Measurements from ENCODE around the gene UBE2I.
"Not testable (repeated sequence)": the region's sequence is repeated elsewhere in the genome, so short reads cannot be mapped to it uniquely, and the experiment has no call there.

UBE2I gene

GRCh38 chr16:1292208-1292607, 17.2 kb upstream of the UBE2I start:
- TF ChIP-seq ZNF398 (tag by site-specific recombination; IDR thresholded peaks at IDR 0.05) (peak; percentile 45; the same call in 1 of the 2 replicates), PRDM1 (tag by site-specific recombination; IDR thresholded peaks at IDR 0.05) (peak; percentile 69)
- CTCF ChIA-PET = interaction anchor here (3.2 kb wide), 1 partner anchor 9 kb away, joined by 17 read pairs; no protein-coding TSS in a partner anchor
- not testable (repeated sequence) for H3K4me3 ChIP-seq (ENCODE audit: low read depth, low read length); H3K9me3 ChIP-seq (ENCODE audit: control insufficient read depth, insufficient read depth, low read depth, low read length); H3K36me3 ChIP-seq (ENCODE audit: control insufficient read depth in 2 of 2, insufficient read depth in 1 of 2, low read length in 2 of 2); H3K27ac ChIP-seq (ENCODE audit: extremely low read depth, low read depth, low read length); H3K4me1 ChIP-seq (ENCODE audit: control insufficient read depth, insufficient read depth, low read length)
- POLR2A ChIA-PET = interaction anchor here (0.6 kb wide), 1 partner anchor 305 kb away, joined by 7 read pairs; no protein-coding TSS in a partner anchor

GRCh38 chr16:1292808-1293207, 16.6 kb upstream of the UBE2I start:
- POLR2A ChIA-PET; H3K36me3 ChIP-seq (ENCODE audit: control insufficient read depth in 2 of 2, insufficient read depth in 1 of 2, low read length in 2 of 2); H3K9me3 ChIP-seq (ENCODE audit: control insufficient read depth, insufficient read depth, low read depth, low read length); H3K4me3 ChIP-seq (ENCODE audit: low read depth, low read length); H3K27ac ChIP-seq (ENCODE audit: extremely low read depth, low read depth, low read length); H3K4me1 ChIP-seq (ENCODE audit: control insufficient read depth, insufficient read depth, low read length): not testable (repeated sequence)
- TF ChIP-seq, protein P1, sequence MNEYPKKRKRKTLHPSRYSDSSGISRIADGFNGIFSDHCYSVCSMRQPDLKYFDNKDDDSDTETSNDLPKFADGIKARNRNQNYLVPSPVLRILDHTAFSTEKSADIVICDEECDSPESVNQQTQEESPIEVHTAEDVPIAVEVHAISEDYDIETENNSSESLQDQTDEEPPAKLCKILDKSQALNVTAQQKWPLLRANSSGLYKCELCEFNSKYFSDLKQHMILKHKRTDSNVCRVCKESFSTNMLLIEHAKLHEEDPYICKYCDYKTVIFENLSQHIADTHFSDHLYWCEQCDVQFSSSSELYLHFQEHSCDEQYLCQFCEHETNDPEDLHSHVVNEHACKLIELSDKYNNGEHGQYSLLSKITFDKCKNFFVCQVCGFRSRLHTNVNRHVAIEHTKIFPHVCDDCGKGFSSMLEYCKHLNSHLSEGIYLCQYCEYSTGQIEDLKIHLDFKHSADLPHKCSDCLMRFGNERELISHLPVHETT (tag by site-specific recombination; IDR thresholded peaks at IDR 0.05) = peak; percentile 62; the same call in 1 of the 2 replicates
- TF ChIP-seq KLF1 (tag by site-specific recombination; IDR thresholded peaks at IDR 0.05) = peak; percentile 76
- 0 out of 2 replicates have a peak, but pooled peaks have one; percentile 9 for TF ChIP-seq SP3 (tag by site-specific recombination; IDR thresholded peaks at IDR 0.05)
- peak; percentile 79 for TF ChIP-seq KLF17 (tag by site-specific recombination; IDR thresholded peaks at IDR 0.05)
- CTCF ChIA-PET = interaction anchor here (0.6 to 3.2 kb wide), 2 partner anchors 8 to 10 kb away, joined by 3 to 17 read pairs; no protein-coding TSS in a partner anchor

DNA sequence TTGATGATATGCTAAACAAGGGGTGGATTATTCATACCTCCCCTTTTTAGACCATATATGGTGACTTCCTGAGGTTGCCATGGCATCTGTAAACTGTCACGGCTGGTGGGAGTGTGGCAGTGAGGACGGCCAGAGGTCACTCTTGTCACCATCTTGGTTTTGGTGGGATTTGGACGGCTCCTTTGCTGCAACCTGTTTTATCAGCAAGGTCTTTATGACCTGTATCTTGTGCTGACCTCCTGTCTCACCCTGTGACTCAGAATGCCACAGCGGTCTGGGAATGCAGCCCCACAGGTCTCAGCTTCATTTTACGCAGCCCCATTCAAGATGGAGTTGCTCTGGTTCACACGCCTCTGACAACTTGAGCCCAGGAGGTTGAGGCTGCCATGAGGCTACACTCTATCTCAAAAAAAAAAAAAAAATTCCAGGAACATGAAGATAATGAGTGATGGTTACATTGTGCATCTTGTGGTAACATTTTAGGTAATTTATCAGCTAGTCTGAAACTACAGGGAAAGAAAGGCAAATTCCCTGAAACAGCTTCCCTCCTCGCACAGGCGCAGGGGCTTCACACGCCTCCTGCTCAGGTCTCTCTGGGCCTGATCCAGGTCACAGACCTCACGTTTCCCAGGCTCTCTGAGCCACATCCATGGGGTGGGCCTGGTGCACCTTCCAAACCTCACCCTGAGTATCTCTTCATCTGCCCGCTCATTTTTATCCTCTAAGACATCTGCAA, 15.3 kb upstream of the UBE2I start:
- POLR2A ChIA-PET = interaction anchor here (0.7 kb wide), 1 partner anchor 32 kb away, joined by 3 read pairs; no protein-coding TSS in a partner anchor

DNA sequence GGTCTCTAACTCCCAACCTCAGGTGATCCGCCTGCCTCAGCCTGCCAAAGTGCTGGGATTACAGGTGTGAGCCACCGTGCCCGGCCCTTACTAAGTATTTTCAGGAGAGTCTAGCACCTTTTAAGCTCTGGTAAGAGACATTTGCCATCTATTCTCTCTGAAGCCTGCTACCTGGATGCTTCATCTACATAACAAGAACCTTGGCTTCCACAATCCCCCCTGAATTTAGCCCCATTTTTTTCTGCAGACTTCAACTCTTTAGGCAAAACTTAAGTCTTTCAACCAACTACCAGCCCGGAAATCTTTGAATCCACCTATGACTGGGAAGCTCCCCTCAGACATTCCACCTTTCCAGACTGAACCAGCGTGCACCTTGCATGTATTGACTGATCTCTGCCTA, 14.0 kb upstream of the UBE2I start:
- no peaks in the 10 kb centered on the region for H3K9me3 ChIP-seq (ENCODE audit: control insufficient read depth, insufficient read depth, low read depth, low read length)
- ChIA-PET CTCF (interaction anchor here (0.7 to 1.2 kb wide), 2 partner anchors 13 to 18 kb away, joined by 4 read pairs; no protein-coding TSS in a partner anchor), POLR2A (interaction anchor here (1.2 kb wide), 1 partner anchor 14 kb away, joined by 3 read pairs; the partner anchor contains the start of gene UBE2I)
- H3K27ac ChIP-seq (ENCODE audit: extremely low read depth, low read depth, low read length) = no peak overlapping the region
- H3K4me3 ChIP-seq (ENCODE audit: low read depth, low read length) = no peak overlapping the region
- no peaks in the 10 kb centered on the region for H3K4me1 ChIP-seq (ENCODE audit: control insufficient read depth, insufficient read depth, low read length)
- no peaks in the 10 kb centered on the region for H3K36me3 ChIP-seq (ENCODE audit: control insufficient read depth in 2 of 2, insufficient read depth in 1 of 2, low read length in 2 of 2)
- TF ChIP-seq ZNF596 (tag by site-specific recombination; IDR thresholded peaks at IDR 0.05) (no peak), KLF8 (tag by site-specific recombination; IDR thresholded peaks at IDR 0.05) (no peak), ZBTB17 (tag by site-specific recombination; IDR thresholded peaks at IDR 0.05) (no peak), SALL2 (tag by site-specific recombination; IDR thresholded peaks at IDR 0.05; ENCODE audit: borderline replicate concordance) (no peak), PRDM1 (tag by site-specific recombination; IDR thresholded peaks at IDR 0.05) (no peak), HIC1 (tag by site-specific recombination; IDR thresholded peaks at IDR 0.05) (no peak), ZBTB1 (tag by site-specific recombination; IDR thresholded peaks at IDR 0.05) (no peak), ZEB2 (tag by site-specific recombination; IDR thresholded peaks at IDR 0.05) (no peak), ZNF555 (tag by site-specific recombination; conservative IDR thresholded peaks at IDR 0.05) (no peak)
- TF ChIP-seq, protein P2, sequence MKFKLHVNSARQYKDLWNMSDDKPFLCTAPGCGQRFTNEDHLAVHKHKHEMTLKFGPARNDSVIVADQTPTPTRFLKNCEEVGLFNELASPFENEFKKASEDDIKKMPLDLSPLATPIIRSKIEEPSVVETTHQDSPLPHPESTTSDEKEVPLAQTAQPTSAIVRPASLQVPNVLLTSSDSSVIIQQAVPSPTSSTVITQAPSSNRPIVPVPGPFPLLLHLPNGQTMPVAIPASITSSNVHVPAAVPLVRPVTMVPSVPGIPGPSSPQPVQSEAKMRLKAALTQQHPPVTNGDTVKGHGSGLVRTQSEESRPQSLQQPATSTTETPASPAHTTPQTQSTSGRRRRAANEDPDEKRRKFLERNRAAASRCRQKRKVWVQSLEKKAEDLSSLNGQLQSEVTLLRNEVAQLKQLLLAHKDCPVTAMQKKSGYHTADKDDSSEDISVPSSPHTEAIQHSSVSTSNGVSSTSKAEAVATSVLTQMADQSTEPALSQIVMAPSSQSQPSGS (tag by site-specific recombination; IDR thresholded peaks at IDR 0.05; ENCODE audit: low read depth) = no peak

More for the DNA sequence above, 15.3 kb upstream of the UBE2I start:
- Histone ChIP-seq H3K27ac (ENCODE audit: extremely low read depth, low read depth, low read length) (no peak overlapping the region), H3K4me3 (ENCODE audit: low read depth, low read length) (no peak overlapping the region), H3K4me1 (ENCODE audit: control insufficient read depth, insufficient read depth, low read length) (no peaks in the 10 kb centered on the region), H3K9me3 (ENCODE audit: control insufficient read depth, insufficient read depth, low read depth, low read length) (no peaks in the 10 kb centered on the region), H3K36me3 (ENCODE audit: control insufficient read depth in 2 of 2, insufficient read depth in 1 of 2, low read length in 2 of 2) (no peaks in the 10 kb centered on the region)
- CTCF ChIA-PET = interaction anchor here (0.6 kb wide), 2 partner anchors 8 to 101 kb away, joined by 3 to 4 read pairs; no protein-coding TSS in a partner anchor
- TF ChIP-seq ZNF114 (tag by site-specific recombination; IDR thresholded peaks at IDR 0.05) (no peak), ZNF211 (tag by site-specific recombination; IDR thresholded peaks at IDR 0.05; ENCODE audit: low read depth) (no peak), ZBTB8A (tag by site-specific recombination; IDR thresholded peaks at IDR 0.05) (no peak), ZNF624 (tag by site-specific recombination; IDR thresholded peaks at IDR 0.05) (no peak), ZNF2 (tag by site-specific recombination; IDR thresholded peaks at IDR 0.05) (no peak), ZNF112 (tag by site-specific recombination; IDR thresholded peaks at IDR 0.05) (no peak), ZNF121 (tag by site-specific recombination; IDR thresholded peaks at IDR 0.05) (no peak), GLI4 (tag by site-specific recombination; IDR thresholded peaks at IDR 0.05) (no peak), OVOL3 (tag by site-specific recombination; IDR thresholded peaks at IDR 0.05) (no peak), MZF1 (tag by site-specific recombination; IDR thresholded peaks at IDR 0.05; ENCODE audit: borderline replicate concordance) (no peak)

Data from HEK293 (cell line).